GOT3 (cell line): ENCODE results near the gene PLEKHA7.

Experiments
- DNase-seq: peaks from one replicate; lab custom pipeline; 2025; ENCODE audit warnings: mixed read lengths; lab: John Stamatoyannopoulos, UW

Gene PLEKHA7

DNA sequence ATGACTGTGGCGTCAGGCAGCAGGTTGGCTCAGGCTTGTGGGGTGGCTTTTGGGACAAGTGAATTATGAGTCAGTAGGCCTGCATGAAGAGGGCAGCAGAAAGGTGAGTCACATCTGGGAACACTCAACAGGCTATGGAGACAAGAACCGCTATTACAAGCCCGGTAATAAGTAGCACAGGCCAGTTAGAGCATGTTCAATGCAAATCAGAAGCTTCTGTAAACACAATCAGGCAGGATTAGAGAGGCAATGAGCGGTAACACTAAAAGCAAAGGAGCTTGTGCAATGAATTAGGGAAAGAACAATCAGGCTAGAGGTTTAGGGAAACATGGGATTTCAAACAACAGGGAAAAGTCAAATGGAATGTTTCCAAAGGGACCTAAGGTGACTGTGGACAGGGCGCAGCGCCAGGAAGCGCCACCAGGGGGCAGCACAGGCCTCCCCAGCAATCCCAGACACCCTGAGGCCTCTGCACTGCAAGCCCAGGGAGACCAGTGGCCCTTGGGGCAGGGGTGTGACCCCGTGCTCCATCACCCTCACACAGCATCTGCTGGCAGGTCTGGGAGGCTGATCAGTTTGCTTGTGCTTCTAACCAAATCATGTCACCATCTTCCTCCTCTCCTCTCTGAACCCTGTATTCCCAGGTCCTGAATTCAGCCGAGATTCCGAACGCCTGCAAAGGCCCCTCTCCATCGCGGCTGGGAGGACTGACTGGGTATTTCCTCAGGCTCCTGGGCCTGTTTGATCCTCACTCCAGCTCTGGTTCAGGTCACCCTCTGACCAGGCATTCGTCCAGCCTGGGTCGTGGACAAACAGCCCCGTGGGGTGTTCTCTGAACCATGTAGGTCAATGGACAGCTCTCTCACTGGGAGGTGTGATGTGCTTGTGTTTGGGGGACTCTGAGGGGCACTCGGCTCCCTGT, 225.8 kb downstream of the PLEKHA7 start:
- DNase-seq: peak; percentile 14

DNA sequence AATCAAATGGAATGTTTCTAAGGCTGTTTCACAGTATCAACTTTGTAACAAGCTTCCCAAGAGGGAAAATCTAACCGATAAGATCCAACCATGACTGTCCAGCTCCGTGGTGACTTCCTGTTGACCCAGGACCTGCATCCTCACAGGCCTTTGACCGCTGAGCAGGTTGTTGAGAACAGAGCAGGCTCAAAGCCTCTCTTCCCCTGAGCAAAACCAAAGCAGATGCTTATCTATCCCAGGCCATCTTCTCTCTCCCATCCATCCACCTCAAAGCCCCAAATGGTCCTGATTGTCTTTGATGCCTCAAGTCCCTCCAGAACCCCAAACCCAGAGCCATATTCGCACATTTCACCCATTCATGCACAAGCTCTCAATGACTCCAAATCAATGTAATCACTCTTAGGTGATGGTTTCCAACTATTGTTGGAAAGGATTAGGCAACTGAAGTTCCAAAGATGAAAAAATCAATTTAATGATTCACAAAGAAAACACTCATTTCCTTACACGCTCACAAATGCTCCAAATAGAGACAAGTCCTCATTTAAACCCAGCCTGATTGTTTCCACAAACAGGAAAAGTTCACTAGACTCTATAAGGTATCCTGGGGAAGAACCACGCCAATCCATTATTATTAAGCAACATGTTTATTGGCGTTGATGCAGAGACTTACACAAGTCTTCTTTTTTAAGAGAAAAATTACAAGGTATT, 227.0 kb downstream of the PLEKHA7 start:
- DNase-seq: no peak

DNA sequence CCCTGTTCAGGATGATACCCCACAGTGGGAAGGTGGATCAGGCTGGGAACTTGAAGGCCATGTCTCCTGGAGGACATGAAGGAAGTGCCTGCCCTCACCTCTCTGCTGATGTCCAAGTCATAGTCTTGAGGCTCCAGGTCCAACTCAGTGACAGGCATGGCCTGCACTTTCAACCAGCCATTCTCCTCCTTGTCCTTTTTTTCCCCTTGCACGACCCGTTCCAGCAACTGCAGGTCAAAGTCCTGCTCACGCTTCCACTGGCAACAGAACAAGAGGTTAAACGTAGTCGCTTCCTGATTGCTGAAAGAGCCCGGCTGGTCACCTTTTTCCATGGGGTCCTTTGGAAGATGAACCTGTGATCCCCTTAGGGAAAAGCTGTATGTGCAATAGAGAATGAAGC, 228.1 kb downstream of the PLEKHA7 start:
- DNase-seq: no peak

DNA sequence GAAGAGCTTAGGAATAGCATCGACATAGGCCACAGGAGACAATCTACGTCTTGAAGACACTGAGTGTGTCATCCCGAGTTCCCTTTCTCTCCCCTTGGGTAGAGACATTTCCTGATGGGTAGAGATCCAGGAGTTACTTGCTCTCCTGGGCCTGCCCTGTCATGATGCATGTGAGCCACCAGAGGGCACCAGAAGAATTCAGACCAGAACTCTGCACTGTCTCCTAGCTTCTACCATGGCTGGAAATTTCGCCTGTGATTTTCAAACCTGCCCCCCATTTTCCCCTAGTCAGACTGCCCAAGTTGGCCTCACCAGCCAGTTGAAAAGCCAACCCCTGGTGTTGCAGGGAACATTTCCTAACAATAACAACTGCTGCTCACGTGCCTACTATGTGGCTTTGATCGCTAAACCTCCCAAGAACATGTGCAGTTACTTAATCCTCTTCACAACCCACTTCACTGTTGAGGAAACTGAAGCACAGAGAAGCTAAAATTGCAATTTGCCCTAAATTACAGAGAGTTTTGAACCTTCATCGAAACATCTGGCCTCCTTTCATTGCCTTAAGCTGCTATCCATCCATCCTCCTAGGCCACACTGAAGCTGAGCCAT, 228.6 kb downstream of the PLEKHA7 start:
- DNase-seq: no peak

DNA sequence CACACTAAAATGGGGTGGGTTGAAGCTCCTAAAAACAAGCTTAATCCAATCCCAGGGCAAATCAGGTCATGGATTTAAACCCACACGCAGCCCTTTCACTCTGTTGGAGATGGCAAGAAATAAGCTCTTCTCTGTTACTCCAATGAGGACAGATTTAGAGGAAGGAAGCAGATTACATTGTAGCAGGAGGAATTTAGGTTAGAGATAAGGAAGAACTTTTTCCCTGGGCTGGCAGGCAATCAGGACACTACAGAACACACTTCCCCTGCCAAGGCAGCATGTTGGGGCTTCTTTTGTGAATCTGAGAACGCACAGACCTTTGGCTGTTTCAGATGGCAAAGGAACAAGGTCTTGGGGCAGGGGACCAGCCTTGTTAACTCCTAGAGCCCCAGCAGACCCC, 229.5 kb downstream of the PLEKHA7 start:
- no peak for DNase-seq

DNA sequence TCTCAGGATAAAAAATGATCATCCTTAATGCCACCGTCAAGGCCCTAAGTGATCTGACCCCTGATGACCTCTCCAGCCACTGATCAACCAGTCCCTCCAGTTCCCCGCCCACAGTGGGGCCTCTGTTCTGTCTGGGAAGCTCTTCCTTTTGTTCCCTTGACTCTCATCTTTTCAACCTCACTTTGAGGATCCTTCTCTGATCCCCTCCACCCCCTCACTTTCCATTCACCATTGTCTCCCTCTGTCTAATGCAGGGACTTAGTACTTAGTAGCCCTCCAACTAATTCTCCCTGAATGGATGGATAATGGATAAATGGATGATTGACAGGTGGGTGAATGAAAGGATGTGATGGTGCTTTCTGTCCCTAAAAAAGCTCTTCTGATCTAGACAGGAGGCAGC, 230.1 kb downstream of the PLEKHA7 start:
- DNase-seq: no peak

DNA sequence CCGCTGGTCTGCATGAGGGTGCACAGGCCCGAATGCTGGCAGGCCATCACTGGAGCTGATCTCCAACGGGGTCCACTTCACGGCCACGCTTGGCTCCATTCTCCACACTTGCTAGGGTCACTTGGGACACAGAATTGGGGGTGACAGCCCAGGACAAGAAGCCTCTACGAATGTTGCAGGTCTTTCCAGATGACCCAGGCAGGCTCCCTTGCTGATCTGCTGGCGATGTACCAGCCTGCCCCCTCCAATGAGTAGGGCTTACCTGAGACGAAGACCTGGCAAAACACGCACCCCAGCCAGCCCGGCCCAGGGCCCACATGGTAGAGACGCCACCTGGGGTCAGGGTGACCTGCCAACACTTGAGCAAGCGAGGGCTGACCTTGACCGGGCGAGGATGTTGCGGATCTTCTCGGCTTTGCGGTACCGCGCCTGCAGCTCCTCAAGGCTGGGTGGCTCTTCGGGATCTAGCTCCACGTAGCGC, 230.9 kb downstream of the PLEKHA7 start:
- DNase-seq: no peak

DNA sequence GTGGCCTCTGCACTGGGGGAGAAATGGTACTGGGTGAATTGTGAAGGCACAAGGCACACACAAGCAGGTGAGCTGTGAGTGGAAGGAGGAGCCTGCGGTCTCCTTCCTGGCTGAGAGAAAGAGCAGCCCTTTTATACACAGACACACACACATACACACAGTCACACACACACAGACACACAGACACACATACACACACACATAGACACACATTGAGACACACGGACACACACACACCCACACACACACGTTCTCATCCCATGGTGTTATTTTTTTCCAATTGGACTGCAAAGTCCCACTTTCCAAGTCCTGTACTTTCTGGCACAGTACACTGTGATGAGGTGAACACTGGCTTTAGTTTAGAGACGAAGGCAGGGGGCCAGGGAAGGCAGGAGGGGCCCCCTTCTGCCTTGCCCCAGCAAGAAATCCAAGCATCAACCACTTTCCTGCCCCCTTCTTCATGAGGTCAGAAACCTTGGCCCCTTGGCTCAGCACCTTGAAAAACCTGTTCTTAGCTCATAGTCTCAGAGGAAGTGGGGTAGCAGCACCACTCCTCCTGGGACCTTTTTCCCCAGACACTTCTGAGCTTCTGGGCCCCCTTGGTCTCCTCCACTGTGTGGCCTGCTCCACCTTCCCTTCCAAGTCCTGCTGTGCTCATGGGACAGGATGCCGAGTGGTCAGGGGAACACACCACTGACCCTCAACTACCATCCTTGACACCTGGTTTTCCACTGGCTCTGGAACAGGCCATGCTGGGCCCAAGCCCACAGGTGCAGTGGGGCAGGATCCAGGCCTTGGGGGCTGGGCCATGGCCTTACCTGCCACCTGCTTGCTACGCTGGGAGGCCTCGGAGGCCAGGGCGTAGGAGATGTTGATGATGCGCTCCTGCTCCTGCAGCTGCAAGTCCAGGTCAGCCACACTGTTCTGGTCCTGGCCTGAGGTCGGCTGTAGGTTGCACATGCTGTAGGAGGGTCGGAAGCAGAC, 232.0 kb downstream of the PLEKHA7 start:
- no peak for DNase-seq

DNA sequence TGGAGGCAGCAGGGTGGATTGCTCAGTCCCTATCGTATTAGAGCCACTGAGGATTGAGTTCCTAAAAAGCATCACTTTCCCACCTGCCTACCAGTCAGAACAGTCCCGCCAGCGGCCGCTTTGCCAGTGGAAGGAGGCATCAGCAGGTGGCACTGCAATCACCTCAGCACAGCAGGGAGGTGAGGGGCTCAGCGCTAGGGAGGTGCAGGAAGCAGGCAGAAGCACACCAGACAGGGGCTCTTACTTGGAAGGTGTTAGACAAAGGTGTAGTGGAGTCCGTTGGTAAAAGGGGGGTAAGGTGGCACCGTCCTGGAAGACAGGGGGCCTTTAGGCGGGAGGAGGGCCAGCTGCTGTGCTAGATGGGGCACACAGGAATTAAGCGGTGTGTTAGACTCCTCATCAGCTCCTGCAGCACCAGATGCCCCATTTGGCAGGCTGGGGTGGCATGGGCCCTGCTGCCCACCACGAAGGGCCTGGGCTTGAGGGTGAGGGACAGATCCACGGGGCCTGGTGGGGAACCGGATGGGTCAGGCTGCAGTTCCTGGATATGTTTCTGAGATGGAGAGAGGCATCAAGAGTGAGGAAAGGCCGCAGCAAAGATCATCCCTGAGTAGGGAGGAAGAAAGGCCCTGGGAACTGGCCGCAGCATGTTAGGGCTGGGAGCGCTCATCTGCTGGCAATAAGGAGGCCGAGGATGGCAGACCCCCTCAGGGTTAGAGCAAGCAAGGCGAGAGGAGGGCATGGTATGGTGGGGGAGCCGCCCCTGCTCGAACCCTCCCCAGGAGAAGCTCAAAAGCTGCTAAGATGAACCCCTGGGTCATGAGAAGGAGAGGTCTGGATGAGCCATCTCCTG, 233.3 kb downstream of the PLEKHA7 start:
- DNase-seq: no peak

DNA sequence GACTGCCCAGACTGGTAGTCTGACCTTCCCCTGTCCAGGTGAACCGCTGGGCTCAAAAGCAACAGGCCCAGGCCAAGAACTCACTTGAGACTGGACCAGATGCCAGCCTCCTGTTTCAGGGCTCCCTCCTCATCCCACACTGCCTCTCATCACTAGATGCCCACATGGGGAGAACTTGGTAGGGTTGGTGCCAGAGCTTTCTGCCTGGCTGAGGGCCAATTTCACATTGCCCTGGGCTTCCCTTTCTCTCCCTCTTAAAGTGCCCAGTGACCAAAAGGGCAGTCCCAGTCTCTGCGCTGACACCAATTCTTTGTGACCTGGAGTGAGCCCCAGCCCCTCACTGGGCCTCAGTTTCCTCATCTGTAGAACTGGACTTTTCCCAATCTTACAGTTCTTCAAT, 234.1 kb downstream of the PLEKHA7 start:
- no peak for DNase-seq

DNA sequence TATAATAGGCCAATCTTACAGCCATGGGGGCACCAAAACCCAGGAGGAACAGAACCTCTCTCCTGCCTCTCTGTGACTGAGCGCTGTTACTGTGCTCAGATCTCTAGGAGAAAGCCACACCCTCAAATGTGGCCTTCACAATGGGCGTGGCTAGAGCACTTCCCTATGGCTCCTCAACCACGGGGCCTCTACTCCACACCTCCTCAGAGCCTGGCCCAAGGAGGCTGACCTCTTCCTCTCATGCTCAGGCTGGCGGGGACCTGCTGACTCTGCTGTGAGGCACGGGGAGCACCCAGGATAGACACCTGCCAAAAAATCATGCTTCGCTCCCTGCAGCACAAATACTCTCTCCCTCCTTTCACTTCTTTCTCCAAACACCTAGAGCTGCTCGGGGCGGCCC, 234.8 kb downstream of the PLEKHA7 start:
- DNase-seq: no peak

DNA sequence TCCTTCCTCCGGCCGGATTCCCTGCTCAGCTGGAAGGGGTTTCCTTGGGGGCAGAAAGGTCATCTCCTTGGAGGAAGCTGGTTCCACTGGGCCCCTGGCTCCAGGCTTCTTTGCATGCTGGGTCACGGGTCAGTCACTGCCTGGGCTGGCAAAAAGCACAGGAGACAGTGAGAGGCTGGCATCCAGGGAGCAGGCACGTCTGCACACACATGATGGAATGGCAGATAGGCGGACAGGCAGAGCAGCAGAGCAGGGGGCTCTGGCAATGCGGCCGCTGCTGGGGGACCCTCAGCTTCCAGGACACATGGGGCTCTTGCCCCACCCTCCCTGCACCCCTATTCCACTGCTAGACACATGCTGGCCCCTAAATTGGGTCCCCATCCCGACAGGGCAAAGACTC, 235.3 kb downstream of the PLEKHA7 start:
- DNase-seq: no peak

DNA sequence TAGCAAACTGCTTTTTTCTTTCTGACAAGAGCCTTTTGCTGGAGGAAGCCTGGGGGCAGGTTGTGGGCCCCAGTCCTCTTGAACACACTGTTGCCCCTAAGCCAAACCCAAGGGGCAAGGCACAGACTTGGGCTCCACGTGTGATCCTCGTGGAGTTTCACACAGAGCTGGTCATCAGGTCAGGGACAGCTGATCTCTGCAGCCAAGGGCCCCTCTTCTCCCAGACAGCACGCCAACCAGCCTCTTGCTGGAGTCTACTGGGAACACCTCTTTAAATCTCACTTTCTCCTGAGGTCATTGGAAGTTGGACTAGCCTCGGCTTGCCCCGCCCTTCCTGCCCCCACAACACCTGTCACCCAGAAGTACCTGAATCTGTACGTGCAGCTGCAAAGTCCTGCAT, 235.9 kb downstream of the PLEKHA7 start:
- DNase-seq: no peak

DNA sequence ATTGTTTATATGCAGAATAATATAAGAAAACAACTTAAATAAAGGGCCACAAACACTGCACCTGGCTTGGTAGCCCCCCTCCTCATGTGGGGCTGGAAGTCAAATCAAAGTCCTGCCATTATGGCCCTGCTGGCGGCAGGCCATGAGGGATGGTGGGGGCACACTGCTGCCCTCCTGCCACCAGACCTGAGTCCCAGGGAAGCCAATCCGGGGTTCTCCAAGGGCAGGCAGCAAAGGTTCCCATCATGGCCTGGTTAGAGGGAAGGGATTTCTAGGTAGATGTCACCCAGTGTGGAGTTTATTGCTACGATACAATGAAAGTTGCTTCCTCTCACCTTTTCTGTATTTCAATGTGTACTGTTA, 236.6 kb downstream of the PLEKHA7 start:
- no peak for DNase-seq

DNA sequence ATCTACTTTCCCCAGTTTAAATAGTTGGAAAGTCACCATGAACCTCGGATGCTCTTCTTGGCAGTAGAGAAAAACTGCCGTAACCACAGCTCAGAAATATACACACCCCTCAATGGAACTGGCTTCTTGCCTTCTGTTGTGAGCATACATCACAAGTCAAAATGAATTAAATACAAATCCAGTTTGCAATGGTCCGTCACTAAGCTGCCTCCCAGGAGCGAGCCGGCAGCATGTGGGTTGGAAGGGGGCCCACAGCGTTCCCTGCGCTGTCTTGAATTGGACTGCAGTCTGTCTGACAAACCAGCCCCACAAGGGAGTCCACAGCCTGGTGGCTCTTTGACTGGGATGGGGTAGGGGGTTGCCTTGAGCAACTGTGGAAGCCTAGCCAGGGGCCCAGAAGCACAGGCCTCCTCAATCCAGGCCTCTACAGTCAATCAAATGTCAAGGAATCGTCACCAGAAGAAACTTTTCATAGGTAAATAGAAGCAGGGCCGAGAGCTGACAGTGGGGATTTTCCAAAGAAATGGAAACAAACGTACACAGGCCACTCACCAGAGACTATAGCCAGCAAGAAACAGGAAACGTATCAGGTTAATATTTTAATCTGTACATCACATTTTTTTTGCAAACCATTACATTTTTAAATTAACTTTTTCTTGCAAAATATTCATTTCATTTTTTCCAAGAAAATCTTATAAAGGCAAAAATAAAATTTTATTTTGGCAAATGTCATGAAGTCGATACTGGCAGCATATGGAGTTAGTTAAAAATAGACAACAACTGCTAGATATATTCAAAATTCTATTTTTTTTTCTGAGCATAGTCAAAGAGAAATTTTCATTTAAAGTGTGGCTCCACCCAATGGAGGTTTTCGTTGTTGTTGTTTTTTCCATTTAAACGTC, 237.3 kb downstream of the PLEKHA7 start:
- DNase-seq: no peak

DNA sequence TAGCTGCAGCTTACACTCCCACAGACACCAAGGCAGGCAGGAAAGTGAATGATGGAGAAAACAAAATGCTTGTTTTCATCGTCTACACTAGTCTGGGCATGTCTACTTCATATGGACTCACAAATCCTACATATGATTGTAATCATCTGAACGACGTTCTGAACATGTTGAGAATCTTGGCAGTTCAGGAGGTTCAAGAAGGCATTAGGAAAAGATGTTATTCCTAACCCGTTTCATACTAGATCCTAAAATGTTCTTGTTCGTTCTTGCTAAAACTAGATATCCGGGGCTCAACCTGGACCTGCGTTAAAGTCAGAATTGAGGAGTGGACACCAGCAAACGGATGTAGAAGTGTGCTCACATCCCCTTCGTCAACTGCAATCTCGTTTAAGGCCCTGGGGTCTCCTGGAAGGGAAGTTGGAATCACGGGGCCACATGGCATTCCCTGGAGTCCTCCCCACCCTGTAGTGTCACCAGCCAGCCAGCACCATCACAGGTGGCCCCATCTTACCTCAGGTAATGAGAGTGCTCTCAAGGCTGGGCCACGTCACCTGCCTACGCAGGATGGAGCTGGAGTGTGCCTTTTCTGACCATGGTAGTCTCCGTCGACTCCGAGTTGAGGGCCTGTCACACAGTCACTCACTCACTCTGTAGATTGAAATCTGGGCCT, 238.5 kb downstream of the PLEKHA7 start:
- no peak for DNase-seq

DNA sequence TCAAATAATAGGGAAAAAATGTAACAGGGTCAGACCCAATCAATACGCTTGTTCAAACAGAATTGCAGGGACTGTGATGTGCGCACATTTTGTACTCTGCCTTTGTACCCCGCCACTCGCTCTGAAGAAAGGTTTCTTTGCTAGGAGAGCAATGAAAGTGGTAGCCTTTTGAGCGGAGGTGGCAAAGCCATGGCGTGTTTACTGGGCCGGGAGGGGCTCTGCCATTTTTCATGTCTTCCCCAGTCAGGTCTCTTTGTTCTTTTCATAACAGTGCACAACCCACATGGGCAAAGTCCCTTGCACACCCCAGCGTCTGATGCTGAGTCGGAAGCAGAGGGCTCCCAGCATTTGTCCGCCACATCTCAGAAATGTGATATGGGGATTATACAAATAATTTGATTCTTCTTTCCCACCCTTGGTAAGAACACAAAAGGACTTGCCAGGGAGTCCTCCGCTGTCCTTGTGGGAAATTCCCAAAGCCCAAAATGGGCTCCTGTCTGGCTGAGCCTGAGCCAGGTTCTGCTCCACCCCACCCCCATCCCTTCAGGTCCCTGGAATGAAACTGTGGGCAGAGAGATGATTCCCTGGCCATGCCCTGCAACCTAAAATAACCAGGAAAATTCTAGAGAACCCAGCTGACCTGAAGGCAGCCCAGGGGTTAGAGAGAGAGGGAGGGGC, 239.1 kb downstream of the PLEKHA7 start:
- DNase-seq: no peak
